Measurements from ENCODE around the gene CCL22.

DNA sequence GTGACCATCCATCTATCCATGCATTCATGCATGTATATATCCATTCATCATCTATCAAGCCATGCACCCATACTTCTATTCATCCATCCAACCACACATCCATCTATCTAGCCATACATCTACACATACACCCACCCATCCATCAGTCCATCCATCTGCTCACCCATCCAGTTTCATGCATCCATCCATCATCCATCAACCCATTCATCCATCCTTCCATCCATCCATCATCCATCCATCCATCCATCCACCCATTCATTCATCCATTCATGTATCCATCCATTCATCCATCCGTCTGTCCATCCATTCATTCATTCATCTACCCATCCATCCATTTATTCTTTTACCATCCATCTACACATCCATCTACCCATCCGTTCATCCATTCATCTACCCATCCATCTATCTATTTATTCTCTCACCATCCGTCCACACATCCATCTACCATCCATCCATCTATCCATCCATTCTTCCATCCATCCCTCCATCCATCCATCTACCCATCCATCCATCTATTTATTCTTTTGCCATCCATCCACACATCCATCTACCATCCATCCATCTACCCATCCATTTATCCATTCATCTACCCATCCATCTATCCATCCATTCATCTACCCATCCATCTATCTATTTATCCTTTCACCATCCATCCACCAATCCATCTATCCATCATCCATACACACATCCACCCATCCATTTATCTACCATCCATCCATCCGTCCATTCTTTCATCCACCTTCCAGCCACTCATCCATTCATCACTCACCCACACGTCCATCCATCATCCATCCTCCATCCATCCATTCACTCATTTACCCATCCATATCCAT, 49.2 kb downstream of the CCL22 start:
- TF ChIP-seq, protein P1, sequence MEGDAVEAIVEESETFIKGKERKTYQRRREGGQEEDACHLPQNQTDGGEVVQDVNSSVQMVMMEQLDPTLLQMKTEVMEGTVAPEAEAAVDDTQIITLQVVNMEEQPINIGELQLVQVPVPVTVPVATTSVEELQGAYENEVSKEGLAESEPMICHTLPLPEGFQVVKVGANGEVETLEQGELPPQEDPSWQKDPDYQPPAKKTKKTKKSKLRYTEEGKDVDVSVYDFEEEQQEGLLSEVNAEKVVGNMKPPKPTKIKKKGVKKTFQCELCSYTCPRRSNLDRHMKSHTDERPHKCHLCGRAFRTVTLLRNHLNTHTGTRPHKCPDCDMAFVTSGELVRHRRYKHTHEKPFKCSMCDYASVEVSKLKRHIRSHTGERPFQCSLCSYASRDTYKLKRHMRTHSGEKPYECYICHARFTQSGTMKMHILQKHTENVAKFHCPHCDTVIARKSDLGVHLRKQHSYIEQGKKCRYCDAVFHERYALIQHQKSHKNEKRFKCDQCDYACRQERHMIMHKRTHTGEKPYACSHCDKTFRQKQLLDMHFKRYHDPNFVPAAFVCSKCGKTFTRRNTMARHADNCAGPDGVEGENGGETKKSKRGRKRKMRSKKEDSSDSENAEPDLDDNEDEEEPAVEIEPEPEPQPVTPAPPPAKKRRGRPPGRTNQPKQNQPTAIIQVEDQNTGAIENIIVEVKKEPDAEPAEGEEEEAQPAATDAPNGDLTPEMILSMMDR (conservative IDR thresholded peaks at IDR 0.05; ENCODE audit: low read depth, low read length): no peak
- no peak for TF ChIP-seq EZH2 (IDR thresholded peaks at IDR 0.05; ENCODE audit: borderline replicate concordance, low read depth, low read length, poor library complexity, severe bottlenecking)
